Measurements from ENCODE around the gene PPM1M.

GRCh38 chr3:52218454-52218853 is 27.1 kb upstream of the PPM1M start:
- TF ChIP-seq CTCF (IDR thresholded peaks at IDR 0.05; ENCODE audit: low read length): no peak
- TF ChIP-seq EZH2 (IDR thresholded peaks at IDR 0.05; ENCODE audit: borderline replicate concordance, low read length): no peak

Data from OCI-LY1 (cell line).